ENCODE results near the gene FAM131C.
"Not testable (repeated sequence)": the region's sequence is repeated elsewhere in the genome, so short reads cannot be mapped to it uniquely, and the experiment has no call there.

FAM131C gene

GRCh38 chr1:16075337-16076030 is 2.0 kb upstream of the FAM131C start:
- no peak for DNase-seq

GRCh38 chr1:16074217-16074616 is 766 bp upstream of the FAM131C start:
- DNase-seq: no peak

- no peak for DNase-seq
Measured at GRCh38 chr1:16072616-16073484, 601 bp downstream of the FAM131C start.

- no peak for DNase-seq
Measured at GRCh38 chr1:16072095-16072494, 1.4 kb downstream of the FAM131C start.

- no peak for DNase-seq
Measured at GRCh38 chr1:16071614-16072013, 1.8 kb downstream of the FAM131C start.

- no peak for DNase-seq
Measured at GRCh38 chr1:16070640-16071355, 2.7 kb downstream of the FAM131C start.

- DNase-seq: no peak
Measured at GRCh38 chr1:16068356-16069270, 4.8 kb downstream of the FAM131C start.

GRCh38 chr1:16067933-16068332 is 5.5 kb downstream of the FAM131C start:
- no peak for DNase-seq

- no peak for DNase-seq
Measured at GRCh38 chr1:16067127-16067768, 6.2 kb downstream of the FAM131C start.

- no peak for DNase-seq
Measured at GRCh38 chr1:16066245-16066644, 7.2 kb downstream of the FAM131C start.

GRCh38 chr1:16065269-16065576 is 8.2 kb downstream of the FAM131C start:
- DNase-seq: no peak

GRCh38 chr1:16064536-16065268 is 8.7 kb downstream of the FAM131C start:
- no peak for DNase-seq

GRCh38 chr1:16063921-16064320 is 9.5 kb downstream of the FAM131C start:
- no peak for DNase-seq

- DNase-seq: no peak
Measured at GRCh38 chr1:16063226-16063829, 10.1 kb downstream of the FAM131C start.

- not testable (repeated sequence) for DNase-seq
Measured at GRCh38 chr1:16062687-16063075, 10.8 kb downstream of the FAM131C start.

- DNase-seq: not testable (repeated sequence)
Measured at GRCh38 chr1:16061989-16062686, 11.3 kb downstream of the FAM131C start.

GRCh38 chr1:16061266-16061665 is 12.2 kb downstream of the FAM131C start:
- DNase-seq: no peak

GRCh38 chr1:16058394-16059120 is 14.9 kb downstream of the FAM131C start:
- not testable (repeated sequence) for DNase-seq

GRCh38 chr1:16057314-16057915 is 16.0 kb downstream of the FAM131C start:
- not testable (repeated sequence) for DNase-seq

Measured in KG1 (cell line).